Ectodermal cell (in vitro differentiated cells): ENCODE results near the gene MINK1. TPM values are rescaled to one million over a fixed set of nuclear protein-coding genes. Genes with fewer than 3 reads are reported as not detected.
A peak's percentile ranks its signal among the peaks of the same experiment; 100 is the strongest.

Experiments
- H3K27ac ChIP-seq: 2 replicates; pipeline ENCODE4 v1.7.0; 2013; ENCODE audit warnings: mild to moderate bottlenecking, low read depth, low read length; ENCODE audit not compliant: insufficient read depth, poor library complexity, severe bottlenecking
- H3K27me3 ChIP-seq: 2 replicates; pipeline ENCODE4 v1.7.0; 2013; ENCODE audit warnings: mild to moderate bottlenecking, low read length; ENCODE audit not compliant: insufficient read depth, control insufficient read depth, poor library complexity, severe bottlenecking
- H3K36me3 ChIP-seq: one replicate; pipeline ENCODE4 v1.7.0; 2013; ENCODE audit warnings: low read length; ENCODE audit not compliant: control insufficient read depth, insufficient read depth
- H3K4me1 ChIP-seq: one replicate; pipeline ENCODE4 v1.7.0; 2013; ENCODE audit warnings: low read length; ENCODE audit not compliant: control insufficient read depth, insufficient read depth
- H3K4me3 ChIP-seq: 2 replicates; pipeline ENCODE4 v1.7.0; 2013; ENCODE audit warnings: low read depth, low read length, control low read depth; ENCODE audit not compliant: insufficient read depth
- H3K9me3 ChIP-seq: 2 replicates; pipeline ENCODE4 v1.7.0; 2013; ENCODE audit warnings: mild to moderate bottlenecking, low read length, moderate library complexity; ENCODE audit not compliant: control insufficient read depth
- WGBS, 2 experiments: methylation state at CpG; one replicate each; pipeline ENCODE4 v1.1.7; 2013; ENCODE audit warnings: missing lambda C conversion rate in 2 of 2; 5-methylcytosine and 5-hydroxymethylcytosine counted together
- polyA plus RNA-seq, 4 experiments: library from polyadenylated mRNA; stranded (reverse); fragments of 50-300 nt; gene quantifications; one replicate each; pipeline ENCODE4 v1.2.3, GENCODE V29; 2013

MINK1 gene
- polyA plus RNA-seq (2013, experiment 1 of 4): 63.6 TPM
- 61.8 TPM for polyA plus RNA-seq (2013, experiment 2 of 4)
- 40.1 TPM for polyA plus RNA-seq (2013, experiment 3 of 4)
- polyA plus RNA-seq (2013, experiment 4 of 4): 44.1 TPM

DNA sequence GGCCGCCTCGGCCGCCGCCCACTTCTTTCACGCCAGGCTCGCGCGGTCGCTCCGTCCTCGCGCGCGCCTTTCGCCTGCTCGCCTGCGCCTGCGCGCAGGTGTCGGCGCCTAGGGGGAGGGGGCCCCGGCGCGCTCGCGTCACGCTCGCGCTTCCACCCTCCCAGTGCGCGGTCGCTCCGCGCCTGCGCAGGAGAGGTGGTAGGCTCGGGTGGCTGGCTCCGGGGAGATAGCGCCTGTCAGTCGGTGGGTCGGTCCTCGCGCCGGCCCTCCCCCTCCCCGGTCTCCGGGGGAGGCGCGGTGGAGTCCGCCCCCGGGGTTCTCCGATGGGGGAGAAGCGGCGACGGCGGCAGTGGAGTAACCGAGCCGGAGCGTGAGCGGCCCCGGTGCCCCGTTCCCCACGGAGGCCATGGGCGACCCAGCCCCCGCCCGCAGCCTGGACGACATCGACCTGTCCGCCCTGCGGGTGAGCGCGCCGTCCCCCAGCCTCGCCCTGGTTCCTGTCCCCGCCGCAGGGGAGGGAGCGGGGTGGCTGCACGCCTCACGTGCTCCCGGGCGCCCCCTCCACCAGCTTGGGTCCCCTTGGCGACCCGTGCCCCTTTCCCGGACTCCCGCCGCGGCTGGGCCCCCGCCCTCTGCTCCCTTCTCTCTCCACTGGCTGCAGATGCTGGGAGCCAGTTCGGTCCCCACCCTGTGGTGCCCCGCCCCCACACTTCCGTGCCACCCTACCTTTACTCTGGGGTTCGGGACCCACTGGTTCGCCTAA, at the start of gene MINK1:
TSS of gene MINK1 (plus strand) at position 163 of the 763 bp plus-strand sequence. CDS start at position 407, 244 bp downstream.
- H3K27me3 ChIP-seq: no peaks in the 10 kb centered on the region
- WGBS, 2 experiments: 0% methylated on average over 91 of the region's 91 CpGs
- peak within 1 kb of the TSS; percentile 74 for H3K4me3 ChIP-seq
- H3K4me1 ChIP-seq: peaks cover 22% of the 10 kb centered on the region
- peak within 1 kb of the TSS; percentile 44 for H3K27ac ChIP-seq
- no peaks in the 10 kb centered on the region for H3K36me3 ChIP-seq
- H3K9me3 ChIP-seq: no peaks in the 10 kb centered on the region

DNA sequence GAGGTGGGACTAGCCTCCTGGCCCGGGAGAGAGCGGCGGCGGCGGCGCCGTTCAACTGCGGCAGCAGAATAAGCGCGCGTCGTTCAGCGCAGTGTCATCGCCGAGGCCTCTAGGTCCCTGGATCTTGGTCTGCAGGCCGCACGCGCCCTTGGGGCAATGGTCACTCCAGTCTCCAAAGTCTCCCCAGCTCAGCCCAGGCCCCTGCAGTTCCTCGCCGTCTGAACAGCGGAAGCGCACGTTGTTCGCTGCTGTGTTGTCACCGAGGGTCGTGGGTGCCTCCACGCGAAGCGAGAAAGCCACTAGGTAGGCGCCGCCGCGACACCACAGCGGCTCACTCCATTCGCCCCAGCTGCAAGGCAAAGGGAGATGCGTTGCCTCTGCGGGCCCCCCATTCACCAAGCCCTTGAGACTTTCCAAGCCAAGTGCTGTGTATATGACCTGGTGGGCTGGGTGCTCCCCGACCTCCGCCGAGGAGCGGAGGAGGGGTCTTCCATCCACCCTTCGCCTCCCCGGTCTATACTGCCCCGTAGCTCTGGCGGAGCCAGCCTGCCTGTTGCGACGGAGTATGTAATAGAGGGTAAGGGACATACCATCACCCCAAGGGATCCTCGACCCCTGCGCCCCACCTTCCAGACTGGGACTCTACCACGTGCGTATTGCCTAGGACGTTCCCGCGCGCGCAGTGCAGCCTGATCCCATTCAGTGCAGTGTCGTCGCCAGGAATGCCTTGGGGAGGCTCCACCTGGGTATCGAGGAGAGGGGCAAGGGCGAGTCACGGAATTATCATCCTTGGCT, 47.6 kb upstream of the MINK1 start:
- H3K27ac ChIP-seq: no peak overlapping the region
- WGBS, 2 experiments: 84 to 85% methylated on average over 61 of the region's 61 CpGs
- H3K27me3 ChIP-seq: peaks cover 75% of the 10 kb centered on the region
- peaks cover 20% of the 10 kb centered on the region for H3K4me1 ChIP-seq
- H3K36me3 ChIP-seq: no peaks in the 10 kb centered on the region
- no peaks in the 10 kb centered on the region for H3K9me3 ChIP-seq
- H3K4me3 ChIP-seq: no peak overlapping the region

DNA sequence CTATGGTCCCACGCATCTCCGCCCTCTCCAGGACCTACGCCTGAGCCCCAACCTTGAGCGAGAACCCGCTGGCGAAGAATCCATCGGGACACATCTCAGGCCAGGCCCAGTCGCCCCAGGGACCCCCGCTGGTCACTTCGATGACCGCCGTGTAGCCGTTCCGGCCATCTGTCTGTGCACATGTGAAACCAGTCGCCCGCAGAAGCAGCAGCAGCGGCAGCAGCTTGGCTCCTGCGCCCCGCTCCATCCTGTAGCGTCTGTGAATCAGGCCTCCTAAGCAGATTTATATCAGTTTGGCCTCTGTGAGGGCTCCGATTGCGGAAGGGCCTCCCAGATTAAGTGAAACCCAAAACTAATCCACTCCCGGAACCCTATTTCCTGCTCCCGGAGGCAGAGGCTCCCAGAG, 47.0 kb upstream of the MINK1 start, which contains the start of gene VMO1:
TSS of gene VMO1 (minus strand) at position 259 of the 406 bp plus-strand sequence. CDS start at position 247, 12 bp downstream.
- Histone ChIP-seq H3K27ac (no peak within 1 kb of the TSS), H3K36me3 (no peaks in the 10 kb centered on the region), H3K4me3 (no peak within 1 kb of the TSS), H3K27me3 (peaks cover 81% of the 10 kb centered on the region), H3K4me1 (peaks cover 20% of the 10 kb centered on the region), H3K9me3 (no peaks in the 10 kb centered on the region)
- 73 to 74% methylated on average over 24 of the region's 24 CpGs for WGBS, 2 experiments

DNA sequence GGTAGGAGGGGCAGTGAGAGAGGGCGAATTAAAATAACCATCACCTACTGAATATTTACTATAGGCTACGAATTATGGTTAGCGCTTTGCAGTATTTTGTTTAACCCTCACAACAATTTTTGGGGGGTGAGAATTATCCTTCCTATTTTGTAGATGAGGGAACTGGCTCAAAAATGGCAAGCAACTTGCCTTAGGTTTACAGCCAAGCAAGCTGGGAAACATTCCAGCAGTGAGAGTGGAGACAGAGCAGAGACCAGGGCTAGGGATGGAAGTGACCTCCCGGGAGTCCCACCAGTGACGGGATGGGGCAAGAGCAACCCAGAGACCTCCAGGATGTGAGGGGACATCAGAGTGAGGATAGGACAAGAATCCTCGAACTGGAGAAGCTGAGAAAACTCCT, 46.6 kb upstream of the MINK1 start:
- H3K36me3 ChIP-seq: no peaks in the 10 kb centered on the region
- no peaks in the 10 kb centered on the region for H3K9me3 ChIP-seq
- peaks cover 85% of the 10 kb centered on the region for H3K27me3 ChIP-seq
- H3K4me3 ChIP-seq: no peak overlapping the region
- no peak overlapping the region for H3K27ac ChIP-seq
- WGBS, 2 experiments: 72 to 84% methylated on average over 3 to 6 of the region's 6 CpGs
- H3K4me1 ChIP-seq: peaks cover 20% of the 10 kb centered on the region

DNA sequence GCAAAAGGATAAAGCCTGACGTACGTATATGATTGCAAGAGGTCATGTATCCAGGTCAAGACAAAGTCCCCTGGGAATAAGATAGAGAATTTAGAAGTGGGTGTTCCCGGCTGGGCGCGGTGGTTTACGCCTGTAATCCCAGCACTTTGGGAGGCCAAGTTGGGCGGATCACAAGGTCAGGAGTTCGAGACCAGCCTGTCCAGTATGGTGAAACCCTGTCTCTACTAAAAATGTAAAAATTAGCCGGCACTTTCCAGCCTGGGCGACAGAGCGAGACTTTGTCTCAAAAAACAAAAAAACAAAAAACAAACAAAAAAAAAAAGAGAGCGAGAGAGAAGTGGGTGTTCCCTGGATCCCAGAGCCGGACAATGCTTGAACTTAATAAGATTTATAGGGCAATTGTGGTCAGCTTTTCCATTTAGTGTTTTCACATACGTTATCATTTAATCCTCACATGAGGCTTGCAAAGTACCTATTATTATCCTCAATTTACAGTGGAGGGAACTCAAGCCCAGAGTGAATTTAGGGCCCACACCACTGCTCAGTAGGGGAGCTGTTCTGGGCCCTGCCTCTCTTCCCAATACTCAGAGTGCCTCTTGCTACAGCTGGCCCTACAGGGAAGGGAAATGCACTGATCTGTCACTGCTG, 44.9 kb upstream of the MINK1 start:
- Histone ChIP-seq H3K9me3 (no peaks in the 10 kb centered on the region), H3K36me3 (no peaks in the 10 kb centered on the region), H3K4me3 (peak overlapping the region; percentile 59), H3K27me3 (peaks cover 92% of the 10 kb centered on the region), H3K27ac (no peak overlapping the region), H3K4me1 (peaks cover 20% of the 10 kb centered on the region)
- 88 to 93% methylated on average over 14 of the region's 14 CpGs for WGBS, 2 experiments

DNA sequence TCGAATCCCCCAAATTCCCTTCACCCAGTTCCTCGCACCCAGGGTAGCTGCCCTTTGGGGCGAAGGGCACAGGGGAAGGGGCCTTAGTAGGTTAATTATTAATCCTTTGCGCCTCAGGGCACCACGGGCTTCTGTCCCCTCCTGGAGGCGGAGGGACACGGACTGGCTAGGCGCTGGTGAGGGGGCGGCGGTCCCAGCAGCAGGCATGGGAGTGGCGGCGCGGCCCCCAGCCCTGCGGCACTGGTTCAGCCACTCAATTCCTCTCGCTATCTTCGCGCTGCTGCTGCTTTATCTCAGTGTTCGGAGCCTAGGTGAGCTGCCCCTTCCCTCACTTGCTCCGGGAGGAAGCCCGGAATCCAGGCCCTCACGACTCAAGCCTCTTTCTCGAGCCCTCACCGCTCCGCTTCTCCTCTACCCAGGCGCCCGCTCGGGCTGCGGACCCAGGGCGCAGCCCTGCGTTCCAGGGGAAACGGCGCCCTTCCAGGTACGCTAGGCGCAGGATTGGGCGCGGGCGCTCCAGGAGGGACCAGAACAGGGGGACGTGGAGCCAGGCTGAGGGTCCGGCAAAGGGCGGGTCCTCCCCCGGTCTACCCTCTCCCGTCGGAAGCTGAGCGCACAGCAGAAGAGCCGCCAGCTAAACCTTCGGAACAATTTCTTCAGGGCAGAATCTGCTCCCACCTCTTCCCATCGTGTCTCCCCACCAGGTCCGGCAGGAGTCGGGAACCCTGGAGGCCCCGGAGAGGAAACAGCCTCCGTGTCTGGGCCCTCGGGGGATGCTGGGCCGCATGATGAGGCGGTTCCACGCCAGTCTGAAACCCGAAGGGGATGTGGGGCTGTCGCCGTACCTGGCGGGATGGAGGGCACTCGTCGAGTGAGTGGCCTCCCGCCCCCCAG, 44.1 kb upstream of the MINK1 start, which contains the start of gene GLTPD2:
TSS of gene GLTPD2 (plus strand) at position 158 of the 894 bp plus-strand sequence. CDS start at position 206, 48 bp downstream.
- no peak within 1 kb of the TSS for H3K27ac ChIP-seq
- H3K27me3 ChIP-seq: peaks cover 88% of the 10 kb centered on the region
- H3K4me3 ChIP-seq: peak within 1 kb of the TSS; percentile 59
- no peaks in the 10 kb centered on the region for H3K9me3 ChIP-seq
- no peaks in the 10 kb centered on the region for H3K36me3 ChIP-seq
- WGBS, 2 experiments: 4 to 7% methylated on average over 61 to 62 of the region's 62 CpGs
- H3K4me1 ChIP-seq: peaks cover 20% of the 10 kb centered on the region

DNA sequence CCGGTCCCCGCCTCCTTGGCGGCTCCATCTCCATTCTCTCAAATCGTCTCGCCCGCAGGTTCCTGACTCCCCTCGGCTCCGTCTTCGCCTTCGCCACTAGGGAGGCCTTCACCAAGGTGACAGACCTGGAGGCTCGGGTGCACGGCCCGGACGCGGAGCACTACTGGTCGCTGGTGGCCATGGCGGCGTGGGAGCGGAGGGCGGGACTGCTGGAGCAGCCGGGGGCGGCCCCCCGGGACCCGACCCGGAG, 43.5 kb upstream of the MINK1 start:
- H3K27ac ChIP-seq: no peak overlapping the region

DNA sequence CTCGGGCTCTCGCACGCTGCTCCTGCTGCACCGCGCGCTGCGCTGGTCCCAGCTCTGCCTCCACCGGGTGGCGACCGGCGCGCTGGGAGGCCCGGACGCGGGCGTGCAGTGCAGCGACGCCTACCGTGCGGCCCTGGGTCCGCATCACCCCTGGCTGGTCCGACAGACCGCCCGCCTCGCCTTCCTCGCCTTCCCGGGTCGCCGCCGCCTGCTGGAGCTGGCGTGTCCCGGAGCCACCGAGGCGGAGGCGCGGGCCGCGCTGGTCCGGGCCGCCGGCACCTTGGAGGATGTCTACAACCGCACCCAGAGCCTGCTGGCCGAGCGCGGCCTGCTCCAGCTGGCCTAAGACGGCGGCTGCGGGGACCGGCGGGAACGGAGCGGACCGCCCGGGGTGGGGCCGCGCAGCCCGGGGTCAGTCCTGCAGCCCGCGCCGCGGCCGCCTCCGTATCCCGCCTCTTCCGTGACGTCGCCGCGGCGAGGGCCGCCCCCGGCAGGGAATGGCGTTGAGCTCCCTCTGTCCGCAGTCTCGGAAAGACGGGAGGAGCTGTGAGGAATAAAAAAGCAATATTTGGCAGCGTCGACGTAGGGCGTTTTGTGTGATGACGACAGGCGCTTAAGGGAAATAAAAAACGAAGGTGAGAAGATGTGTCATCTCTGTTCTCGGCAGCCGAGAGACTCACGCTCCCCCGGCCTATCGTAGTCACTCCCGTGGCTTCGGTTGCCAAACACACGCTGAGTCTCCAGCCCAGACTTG, 43.0 kb upstream of the MINK1 start:
- Histone ChIP-seq H3K27me3 (peaks cover 81% of the 10 kb centered on the region), H3K36me3 (no peaks in the 10 kb centered on the region), H3K4me1 (peaks cover 20% of the 10 kb centered on the region), H3K27ac (no peak overlapping the region), H3K9me3 (peaks cover 1% of the 10 kb centered on the region), H3K4me3 (peak overlapping the region; percentile 59)
- WGBS, 2 experiments: 1% methylated on average over 91 of the region's 91 CpGs

More for the DNA sequence above, 43.5 kb upstream of the MINK1 start:
- H3K36me3 ChIP-seq: no peaks in the 10 kb centered on the region
- WGBS, 2 experiments: 0 to 1% methylated on average over 25 of the region's 25 CpGs
- peaks cover 20% of the 10 kb centered on the region for H3K4me1 ChIP-seq
- no peaks in the 10 kb centered on the region for H3K9me3 ChIP-seq
- peak overlapping the region; percentile 59 for H3K4me3 ChIP-seq
- peaks cover 82% of the 10 kb centered on the region for H3K27me3 ChIP-seq

DNA sequence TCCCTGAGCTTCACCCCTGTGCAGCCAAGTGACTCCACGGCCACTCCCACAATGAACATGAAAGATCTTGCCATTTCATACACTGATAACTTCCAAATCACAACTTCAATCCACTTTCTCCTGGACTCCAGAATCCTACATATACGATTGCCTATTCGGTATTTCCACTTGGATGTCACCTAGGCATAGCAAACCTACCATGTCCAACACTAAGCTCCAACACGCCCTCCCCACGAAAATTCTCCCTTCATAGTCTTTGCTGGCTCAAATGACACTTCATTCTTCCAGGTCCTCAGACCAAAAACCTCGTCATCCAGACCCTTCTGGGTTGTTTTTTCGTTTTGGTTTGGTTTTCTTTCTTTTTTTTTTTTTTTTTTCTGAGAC, 42.4 kb upstream of the MINK1 start:
- H3K9me3 ChIP-seq: peaks cover 3% of the 10 kb centered on the region
- WGBS, 2 experiments: 77 to 78% methylated on average over 5 to 7 of the region's 7 CpGs
- no peaks in the 10 kb centered on the region for H3K36me3 ChIP-seq
- H3K4me3 ChIP-seq: peak overlapping the region; percentile 59
- H3K27ac ChIP-seq: no peak overlapping the region
- peaks cover 76% of the 10 kb centered on the region for H3K27me3 ChIP-seq
- H3K4me1 ChIP-seq: peaks cover 19% of the 10 kb centered on the region
